SK-N-SH treated with all-trans-retinoic acid at 6 μM for 48 hours (cell line): ENCODE measurements around the gene CSRP1.

ENCODE experiments used
- ATAC-seq: fragments of 200-7000 bp; cut with Tn5 transposase; 3 replicates; pipeline ENCODE4 v1.9.1; 2020; ENCODE audit warnings: mild to moderate bottlenecking, moderate library complexity
- ARNTL ChIP-seq: fragments of 450-650 bp; formaldehyde crosslinking; IDR thresholded peaks from 2 replicates; pipeline ENCODE4 v1.5.0; 2020; ENCODE audit warnings: low read depth, mild to moderate bottlenecking, moderate library complexity, borderline replicate concordance
- BACH2 ChIP-seq: fragments of 250-450 bp; sonication (Bioruptor Pico); IDR thresholded peaks from 2 replicates; pipeline ENCODE4 v1.9.0; 2021; ENCODE audit warnings: mild to moderate bottlenecking, borderline replicate concordance
- CSDC2 ChIP-seq: fragments of 250-450 bp; sonication (Bioruptor Pico); IDR thresholded peaks from 2 replicates; pipeline ENCODE4 v1.5.0; 2020; ENCODE audit warnings: mild to moderate bottlenecking, moderate library complexity
- ESRRG ChIP-seq: fragments of 250-450 bp; sonication (Bioruptor Pico); IDR thresholded peaks from 2 replicates; pipeline ENCODE4 v1.6.1; 2021; ENCODE audit warnings: mild to moderate bottlenecking
- GLIS3 ChIP-seq: fragments of 250-450 bp; sonication (Bioruptor Pico); IDR thresholded peaks from 2 replicates; pipeline ENCODE4 v1.5.0; 2020; ENCODE audit warnings: mild to moderate bottlenecking, moderate library complexity
- ISL1 ChIP-seq: fragments of 250-450 bp; sonication (Bioruptor Pico); IDR thresholded peaks from 2 replicates; pipeline ENCODE4 v2.1.2; 2022; ENCODE audit warnings: mild to moderate bottlenecking, moderate library complexity
- PPARA ChIP-seq: fragments of 250-450 bp; sonication (Bioruptor Pico); IDR thresholded peaks from 2 replicates; pipeline ENCODE4 v1.5.0; 2020; ENCODE audit warnings: mild to moderate bottlenecking, borderline replicate concordance
- RARB ChIP-seq: fragments of 250-450 bp; sonication (Bioruptor Pico); IDR thresholded peaks from 2 replicates; pipeline ENCODE4 v1.8.0; 2021; ENCODE audit warnings: mild to moderate bottlenecking, moderate library complexity
- SNAI2 ChIP-seq: fragments of 250-450 bp; sonication (Bioruptor Pico); IDR thresholded peaks from 2 replicates; pipeline ENCODE4 v1.5.0; 2020; ENCODE audit warnings: mild to moderate bottlenecking, moderate library complexity
- TCF4 ChIP-seq: fragments of 250-450 bp; sonication (Bioruptor Pico); IDR thresholded peaks from 2 replicates; pipeline ENCODE4 v1.8.0; 2021; ENCODE audit warnings: mild to moderate bottlenecking, moderate library complexity, borderline replicate concordance
- TOX ChIP-seq: fragments of 250-450 bp; sonication (Bioruptor Pico); IDR thresholded peaks from 2 replicates; pipeline ENCODE4 v1.8.0; 2021; ENCODE audit warnings: mild to moderate bottlenecking, moderate library complexity, borderline replicate concordance
- ZC3H10 ChIP-seq: fragments of 250-450 bp; sonication (Bioruptor Pico); IDR thresholded peaks from 2 replicates; pipeline ENCODE4 v1.5.1; 2021; ENCODE audit warnings: mild to moderate bottlenecking, moderate library complexity
- ZFP3 ChIP-seq: fragments of 250-450 bp; sonication (Bioruptor Pico); IDR thresholded peaks from 2 replicates; pipeline ENCODE4 v1.5.0; 2020; ENCODE audit warnings: mild to moderate bottlenecking, moderate library complexity
- ZFP30 ChIP-seq: fragments of 450-650 bp; formaldehyde crosslinking; IDR thresholded peaks from 2 replicates; pipeline ENCODE4 v1.5.0; 2022; ENCODE audit warnings: mild to moderate bottlenecking, moderate library complexity
- ZNF565 ChIP-seq: fragments of 450-650 bp; formaldehyde crosslinking; conservative IDR thresholded peaks from 2 replicates; pipeline ENCODE4 v1.5.0; 2020; ENCODE audit warnings: low read depth, mild to moderate bottlenecking, moderate library complexity
- ZNF70 ChIP-seq: fragments of 450-650 bp; formaldehyde crosslinking; IDR thresholded peaks from 2 replicates; pipeline ENCODE4 v1.5.0; 2020; ENCODE audit warnings: mild to moderate bottlenecking, moderate library complexity
- ZNF8 ChIP-seq: fragments of 450-650 bp; formaldehyde crosslinking; IDR thresholded peaks from 2 replicates; pipeline ENCODE4 v1.5.0; 2020; ENCODE audit warnings: mild to moderate bottlenecking, moderate library complexity
- TF ChIP-seq, protein P1 (sequence below): fragments of 250-450 bp; sonication (Bioruptor Pico); IDR thresholded peaks from 2 replicates; pipeline ENCODE4 v1.5.1; 2020; ENCODE audit warnings: low read depth, mild to moderate bottlenecking, moderate library complexity
- TF ChIP-seq, protein P2 (sequence below): fragments of 250-450 bp; sonication (Bioruptor Pico); IDR thresholded peaks from 2 replicates; pipeline ENCODE4 v1.8.0; 2020; ENCODE audit warnings: mild to moderate bottlenecking, moderate library complexity, borderline replicate concordance
- TF ChIP-seq, protein P3 (sequence below): fragments of 250-450 bp; sonication (Bioruptor Pico); IDR thresholded peaks from 2 replicates; pipeline ENCODE4 v1.5.1; 2021; ENCODE audit warnings: mild to moderate bottlenecking, moderate library complexity
- TF ChIP-seq, protein P4 (sequence below): fragments of 250-450 bp; sonication (Bioruptor Pico); IDR thresholded peaks from 2 replicates; pipeline ENCODE4 v1.5.0; 2020; ENCODE audit warnings: mild to moderate bottlenecking, moderate library complexity

Gene CSRP1

DNA sequence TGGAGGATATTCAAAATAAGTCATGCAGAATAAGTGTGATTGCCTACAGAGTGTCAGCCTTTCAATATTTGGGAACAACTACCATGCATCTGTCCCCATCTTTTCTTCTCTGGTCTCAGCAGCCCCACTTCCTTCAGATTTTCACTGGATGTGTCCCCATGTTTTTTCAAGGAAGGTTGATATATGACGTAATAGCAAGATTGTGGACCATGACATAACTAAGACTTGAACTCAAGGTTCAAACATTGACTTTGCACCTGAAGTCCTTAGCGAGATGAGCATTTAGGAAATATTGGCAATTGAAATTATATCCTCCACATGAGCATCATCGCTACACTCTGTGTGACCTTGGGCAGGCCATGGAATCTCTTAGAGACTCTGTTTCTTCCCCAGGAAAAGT is 37.8 kb upstream of the CSRP1 start:
- TF ChIP-seq, protein P1, sequence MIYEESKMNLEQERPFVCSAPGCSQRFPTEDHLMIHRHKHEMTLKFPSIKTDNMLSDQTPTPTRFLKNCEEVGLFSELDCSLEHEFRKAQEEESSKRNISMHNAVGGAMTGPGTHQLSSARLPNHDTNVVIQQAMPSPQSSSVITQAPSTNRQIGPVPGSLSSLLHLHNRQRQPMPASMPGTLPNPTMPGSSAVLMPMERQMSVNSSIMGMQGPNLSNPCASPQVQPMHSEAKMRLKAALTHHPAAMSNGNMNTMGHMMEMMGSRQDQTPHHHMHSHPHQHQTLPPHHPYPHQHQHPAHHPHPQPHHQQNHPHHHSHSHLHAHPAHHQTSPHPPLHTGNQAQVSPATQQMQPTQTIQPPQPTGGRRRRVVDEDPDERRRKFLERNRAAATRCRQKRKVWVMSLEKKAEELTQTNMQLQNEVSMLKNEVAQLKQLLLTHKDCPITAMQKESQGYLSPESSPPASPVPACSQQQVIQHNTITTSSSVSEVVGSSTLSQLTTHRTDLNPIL (CRISPR knock-in tag) = no peak
- no peak for TF ChIP-seq ZNF8 (CRISPR knock-in tag)
- no peak for TF ChIP-seq ISL1 (CRISPR knock-in tag)
- no peak for ATAC-seq

DNA sequence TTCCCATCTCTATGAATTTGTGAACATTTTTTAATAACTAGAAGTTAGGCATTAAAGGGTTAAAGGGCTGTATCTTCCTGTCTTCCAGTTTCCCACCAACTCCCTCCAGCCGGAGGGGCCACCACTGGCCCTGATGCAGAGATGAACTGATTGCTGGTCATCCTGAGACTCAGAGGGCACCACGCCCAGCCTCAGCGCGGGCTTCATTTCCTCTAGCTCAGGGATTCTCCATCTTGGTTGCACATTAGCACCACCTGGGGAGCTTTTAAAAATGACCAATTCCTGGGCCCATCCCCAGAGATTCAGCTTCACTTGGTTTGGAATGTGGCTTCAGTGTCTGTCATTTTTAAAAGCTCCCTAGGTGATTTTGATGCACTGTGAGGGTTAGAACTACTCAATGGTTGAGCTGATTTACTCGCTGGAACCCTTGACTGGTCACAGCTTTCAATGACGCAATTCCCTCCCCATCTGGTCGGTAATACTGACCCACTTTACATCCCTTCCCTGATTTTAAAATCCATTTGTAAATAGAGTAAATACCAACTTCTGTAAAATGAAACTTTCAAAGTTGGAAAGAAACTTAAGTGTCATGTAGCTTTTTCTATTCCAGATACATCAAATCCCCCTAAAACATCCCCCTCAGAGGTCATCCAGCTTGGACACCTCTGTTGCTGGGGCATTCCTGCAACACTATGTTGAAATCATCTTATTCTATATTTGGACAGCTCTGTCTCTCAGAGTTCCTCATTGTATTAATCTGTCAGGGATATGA is 37.1 kb upstream of the CSRP1 start:
- no peak for TF ChIP-seq RARB (CRISPR knock-in tag)
- TF ChIP-seq CSDC2 = no peak
- no peak for ATAC-seq

DNA sequence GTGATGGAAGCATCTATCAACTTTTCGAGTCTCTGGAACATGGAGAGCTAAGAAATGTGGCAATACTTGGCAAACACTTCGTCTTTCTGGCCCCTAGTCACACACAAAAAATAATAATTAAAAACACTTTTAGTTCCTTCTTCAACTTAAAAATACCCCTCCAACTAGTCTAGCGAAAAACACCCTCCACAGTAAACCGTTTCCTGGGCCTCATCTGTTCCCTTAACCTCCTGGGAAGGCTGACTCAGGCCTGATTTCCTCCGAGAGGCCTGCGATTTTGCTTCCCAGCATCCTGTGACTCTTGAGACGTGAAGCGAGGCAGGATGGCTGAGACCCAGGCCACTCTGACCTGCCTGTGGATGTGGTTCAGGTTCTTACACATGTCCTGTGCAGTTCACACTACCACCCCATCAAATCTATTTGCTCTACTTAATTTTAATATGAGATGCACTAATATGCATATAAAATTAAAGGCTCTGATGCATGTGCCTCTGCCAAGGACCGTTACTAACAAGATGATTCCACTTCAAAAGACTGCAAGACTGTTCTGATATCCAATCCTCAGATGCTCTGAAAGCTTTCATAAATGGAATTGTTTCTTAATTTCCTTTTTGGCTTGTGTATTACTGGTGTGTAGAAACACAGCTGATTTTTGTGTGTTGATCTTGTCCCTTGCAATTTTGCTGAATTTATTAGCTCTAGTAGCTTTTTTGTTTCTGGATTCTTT is 35.5 kb upstream of the CSRP1 start:
- TF ChIP-seq ZC3H10 (CRISPR knock-in tag) = no peak
- no peak for TF ChIP-seq TCF4
- no peak for TF ChIP-seq ZFP30 (CRISPR knock-in tag)
- TF ChIP-seq, protein P1 (CRISPR knock-in tag) = no peak
- no peak for TF ChIP-seq ZNF8 (CRISPR knock-in tag)
- TF ChIP-seq ZFP3 = no peak
- TF ChIP-seq ZNF70 (CRISPR knock-in tag) = no peak
- TF ChIP-seq GLIS3 (CRISPR knock-in tag) = no peak
- ATAC-seq = 0 out of 3 replicates have a peak, but pooled peaks have one; percentile 5

DNA sequence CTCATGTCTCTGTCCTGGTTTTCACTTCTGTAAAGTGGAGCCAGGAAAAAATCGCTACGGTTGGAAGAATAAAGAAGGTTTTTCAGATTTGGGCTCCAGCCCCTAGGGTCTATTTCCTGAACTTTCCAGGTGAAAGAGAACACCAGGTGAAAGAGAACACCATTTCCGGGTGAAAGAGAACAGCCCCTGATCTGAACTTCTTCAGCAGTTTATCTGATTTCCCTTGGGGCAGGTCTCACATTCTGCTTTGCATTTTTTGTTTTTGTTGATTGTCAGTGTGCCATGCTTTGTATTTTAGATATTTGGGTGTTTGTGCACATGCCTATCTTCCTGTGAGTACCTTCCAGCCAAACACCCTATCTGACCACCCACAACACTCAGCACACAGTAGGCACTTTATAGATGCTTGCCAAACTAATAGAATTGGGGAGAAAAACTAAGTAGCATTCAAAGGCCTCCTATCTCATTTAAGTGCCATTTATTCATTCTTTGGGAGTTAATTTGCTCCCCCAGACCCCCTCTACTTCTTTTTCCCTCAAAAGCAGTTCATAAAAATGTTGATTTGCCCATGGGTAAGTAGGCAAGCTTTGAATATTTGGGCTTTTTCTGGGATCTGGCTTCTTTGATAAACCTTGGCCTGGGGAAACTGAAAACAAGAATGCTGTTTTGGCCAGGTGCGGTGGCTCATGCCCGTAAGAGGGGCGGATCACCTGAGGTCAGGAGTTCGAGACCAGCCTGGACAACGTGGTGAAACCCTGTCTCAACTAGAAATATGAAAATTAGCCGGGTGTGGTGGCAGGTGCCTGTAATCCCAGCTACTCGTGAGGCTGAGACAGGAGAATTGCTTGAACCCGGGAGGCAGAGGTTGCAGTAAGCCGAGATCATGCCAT is 34.2 kb upstream of the CSRP1 start:
- no peak for ATAC-seq
- TF ChIP-seq, protein P2, sequence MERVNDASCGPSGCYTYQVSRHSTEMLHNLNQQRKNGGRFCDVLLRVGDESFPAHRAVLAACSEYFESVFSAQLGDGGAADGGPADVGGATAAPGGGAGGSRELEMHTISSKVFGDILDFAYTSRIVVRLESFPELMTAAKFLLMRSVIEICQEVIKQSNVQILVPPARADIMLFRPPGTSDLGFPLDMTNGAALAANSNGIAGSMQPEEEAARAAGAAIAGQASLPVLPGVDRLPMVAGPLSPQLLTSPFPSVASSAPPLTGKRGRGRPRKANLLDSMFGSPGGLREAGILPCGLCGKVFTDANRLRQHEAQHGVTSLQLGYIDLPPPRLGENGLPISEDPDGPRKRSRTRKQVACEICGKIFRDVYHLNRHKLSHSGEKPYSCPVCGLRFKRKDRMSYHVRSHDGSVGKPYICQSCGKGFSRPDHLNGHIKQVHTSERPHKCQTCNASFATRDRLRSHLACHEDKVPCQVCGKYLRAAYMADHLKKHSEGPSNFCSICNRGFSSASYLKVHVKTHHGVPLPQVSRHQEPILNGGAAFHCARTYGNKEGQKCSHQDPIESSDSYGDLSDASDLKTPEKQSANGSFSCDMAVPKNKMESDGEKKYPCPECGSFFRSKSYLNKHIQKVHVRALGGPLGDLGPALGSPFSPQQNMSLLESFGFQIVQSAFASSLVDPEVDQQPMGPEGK (CRISPR knock-in tag) = no peak
- TF ChIP-seq ARNTL (no peak), SNAI2 (CRISPR knock-in tag) (no peak), TOX (CRISPR knock-in tag) (no peak), ZFP3 (no peak), CSDC2 (no peak), TCF4 (no peak), ESRRG (CRISPR knock-in tag) (no peak), RARB (CRISPR knock-in tag) (no peak), BACH2 (CRISPR knock-in tag) (no peak), ZNF565 (CRISPR knock-in tag) (no peak), ZNF70 (CRISPR knock-in tag) (no peak), PPARA (CRISPR knock-in tag) (no peak), ZNF8 (CRISPR knock-in tag) (no peak)
- TF ChIP-seq, protein P3, sequence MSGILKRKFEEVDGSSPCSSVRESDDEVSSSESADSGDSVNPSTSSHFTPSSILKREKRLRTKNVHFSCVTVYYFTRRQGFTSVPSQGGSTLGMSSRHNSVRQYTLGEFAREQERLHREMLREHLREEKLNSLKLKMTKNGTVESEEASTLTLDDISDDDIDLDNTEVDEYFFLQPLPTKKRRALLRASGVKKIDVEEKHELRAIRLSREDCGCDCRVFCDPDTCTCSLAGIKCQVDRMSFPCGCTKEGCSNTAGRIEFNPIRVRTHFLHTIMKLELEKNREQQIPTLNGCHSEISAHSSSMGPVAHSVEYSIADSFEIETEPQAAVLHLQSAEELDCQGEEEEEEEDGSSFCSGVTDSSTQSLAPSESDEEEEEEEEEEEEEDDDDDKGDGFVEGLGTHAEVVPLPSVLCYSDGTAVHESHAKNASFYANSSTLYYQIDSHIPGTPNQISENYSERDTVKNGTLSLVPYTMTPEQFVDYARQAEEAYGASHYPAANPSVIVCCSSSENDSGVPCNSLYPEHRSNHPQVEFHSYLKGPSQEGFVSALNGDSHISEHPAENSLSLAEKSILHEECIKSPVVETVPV = no peak
- TF ChIP-seq, protein P4, sequence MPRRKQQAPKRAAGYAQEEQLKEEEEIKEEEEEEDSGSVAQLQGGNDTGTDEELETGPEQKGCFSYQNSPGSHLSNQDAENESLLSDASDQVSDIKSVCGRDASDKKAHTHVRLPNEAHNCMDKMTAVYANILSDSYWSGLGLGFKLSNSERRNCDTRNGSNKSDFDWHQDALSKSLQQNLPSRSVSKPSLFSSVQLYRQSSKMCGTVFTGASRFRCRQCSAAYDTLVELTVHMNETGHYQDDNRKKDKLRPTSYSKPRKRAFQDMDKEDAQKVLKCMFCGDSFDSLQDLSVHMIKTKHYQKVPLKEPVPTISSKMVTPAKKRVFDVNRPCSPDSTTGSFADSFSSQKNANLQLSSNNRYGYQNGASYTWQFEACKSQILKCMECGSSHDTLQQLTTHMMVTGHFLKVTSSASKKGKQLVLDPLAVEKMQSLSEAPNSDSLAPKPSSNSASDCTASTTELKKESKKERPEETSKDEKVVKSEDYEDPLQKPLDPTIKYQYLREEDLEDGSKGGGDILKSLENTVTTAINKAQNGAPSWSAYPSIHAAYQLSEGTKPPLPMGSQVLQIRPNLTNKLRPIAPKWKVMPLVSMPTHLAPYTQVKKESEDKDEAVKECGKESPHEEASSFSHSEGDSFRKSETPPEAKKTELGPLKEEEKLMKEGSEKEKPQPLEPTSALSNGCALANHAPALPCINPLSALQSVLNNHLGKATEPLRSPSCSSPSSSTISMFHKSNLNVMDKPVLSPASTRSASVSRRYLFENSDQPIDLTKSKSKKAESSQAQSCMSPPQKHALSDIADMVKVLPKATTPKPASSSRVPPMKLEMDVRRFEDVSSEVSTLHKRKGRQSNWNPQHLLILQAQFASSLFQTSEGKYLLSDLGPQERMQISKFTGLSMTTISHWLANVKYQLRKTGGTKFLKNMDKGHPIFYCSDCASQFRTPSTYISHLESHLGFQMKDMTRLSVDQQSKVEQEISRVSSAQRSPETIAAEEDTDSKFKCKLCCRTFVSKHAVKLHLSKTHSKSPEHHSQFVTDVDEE (CRISPR knock-in tag) = no peak
- TF ChIP-seq, protein P1 (CRISPR knock-in tag) = no peak
